CD4-positive, alpha-beta T cell treated with Interferon gamma for 1 hour (primary cell): ENCODE data around the gene PRR3.

ENCODE experiments used
- DNase-seq: peaks from one replicate; pipeline ENCODE4 v3.0.0-alpha.2; 2020

The PRR3 gene

DNA sequence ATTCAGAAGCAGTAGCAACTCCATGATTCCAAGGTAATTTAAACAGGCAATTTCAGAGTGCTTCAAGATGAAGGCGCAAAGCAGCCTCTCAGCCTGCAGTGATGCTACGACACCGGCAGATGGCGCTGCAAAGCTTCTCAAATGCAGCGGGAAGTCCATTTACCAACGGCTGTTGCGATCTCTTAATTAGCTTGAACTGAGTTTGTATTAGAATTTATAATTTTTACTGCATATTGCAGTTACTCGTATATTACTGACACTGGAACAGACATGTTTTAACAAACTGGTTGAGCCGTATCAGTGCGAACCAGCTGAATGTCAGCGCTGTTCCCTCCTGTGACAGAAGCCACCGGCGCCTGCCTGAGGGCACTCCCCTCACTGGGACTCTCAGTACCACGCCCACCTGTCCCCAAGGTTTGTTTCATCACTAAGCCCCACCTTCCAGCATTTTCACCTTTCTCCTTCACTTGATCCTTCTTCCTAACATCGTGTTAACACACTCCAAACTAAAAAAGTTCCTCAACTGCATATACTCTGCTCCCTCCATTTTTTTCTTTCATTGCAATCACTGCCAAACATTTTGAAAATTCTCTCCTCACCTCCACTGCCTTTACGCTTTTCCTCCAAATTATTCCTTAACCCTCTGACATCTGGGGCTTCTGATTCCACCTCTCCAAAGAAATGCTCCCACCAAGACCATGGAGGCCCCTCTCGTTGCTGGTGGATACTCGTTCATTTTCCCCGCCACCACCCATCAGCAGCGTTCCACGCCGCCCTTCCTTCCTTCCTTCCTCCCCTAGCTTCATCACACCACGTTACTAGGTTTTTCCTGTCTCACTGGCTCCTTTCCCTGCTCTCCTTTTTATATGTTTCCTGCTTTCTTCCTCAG lies 15.3 kb upstream of the PRR3 start:
- DNase-seq: peak; percentile 80

DNA sequence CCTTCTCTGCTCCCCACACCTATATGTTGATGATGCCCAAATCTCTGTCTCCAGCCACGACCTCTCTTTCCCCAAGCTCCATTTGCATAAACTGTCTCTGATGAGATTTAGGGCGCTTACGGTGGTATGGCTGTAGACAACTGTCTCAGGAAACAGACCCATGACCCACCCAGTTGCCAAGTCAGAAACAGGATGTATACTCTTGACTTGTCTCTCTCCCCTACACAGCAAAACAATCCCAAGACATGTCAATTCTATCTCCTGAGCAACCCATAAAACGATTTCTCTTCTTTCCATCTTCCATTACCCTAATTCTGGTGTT lies 14.7 kb upstream of the PRR3 start:
- DNase-seq: peak; percentile 51

DNA sequence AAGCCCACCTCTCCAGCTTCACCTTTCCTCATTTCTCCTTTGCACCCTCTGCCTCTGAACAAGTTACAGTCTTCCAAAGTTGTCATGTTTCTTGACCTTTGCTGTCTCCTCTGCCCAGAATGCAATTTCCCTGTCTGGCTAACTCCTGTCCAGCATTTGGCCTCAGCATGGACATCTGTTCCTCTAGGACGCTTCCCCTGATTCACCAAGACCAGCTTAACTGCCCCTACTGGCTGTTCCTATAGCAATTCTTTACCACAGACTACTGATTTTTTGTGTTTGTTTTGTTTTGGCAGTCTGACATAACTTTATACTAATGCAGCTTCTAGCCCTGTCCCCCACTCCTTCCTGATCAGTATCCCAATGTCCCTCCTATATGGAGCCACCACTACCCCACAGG lies 14.2 kb upstream of the PRR3 start:
- no peak for DNase-seq

DNA sequence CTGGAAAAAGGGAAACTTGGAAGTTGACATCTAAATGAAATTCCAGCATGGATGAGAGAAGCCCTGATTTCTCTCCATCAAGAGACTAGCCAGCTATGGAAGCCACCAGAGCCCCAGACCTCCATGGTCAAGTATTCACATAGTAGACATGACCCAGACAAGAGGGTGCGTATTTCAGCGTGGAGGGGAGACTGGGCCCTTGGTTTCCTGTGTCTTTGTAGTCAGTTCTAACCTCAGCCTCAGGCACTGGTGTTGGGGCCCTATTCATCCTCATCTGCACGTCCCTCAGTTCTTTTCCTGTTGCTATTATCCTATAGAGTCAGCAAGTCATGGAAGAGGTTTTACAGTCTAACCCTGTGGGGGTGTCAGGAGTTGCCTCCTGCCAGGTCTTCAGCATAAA lies 13.3 kb upstream of the PRR3 start:
- peak; percentile 19 for DNase-seq

DNA sequence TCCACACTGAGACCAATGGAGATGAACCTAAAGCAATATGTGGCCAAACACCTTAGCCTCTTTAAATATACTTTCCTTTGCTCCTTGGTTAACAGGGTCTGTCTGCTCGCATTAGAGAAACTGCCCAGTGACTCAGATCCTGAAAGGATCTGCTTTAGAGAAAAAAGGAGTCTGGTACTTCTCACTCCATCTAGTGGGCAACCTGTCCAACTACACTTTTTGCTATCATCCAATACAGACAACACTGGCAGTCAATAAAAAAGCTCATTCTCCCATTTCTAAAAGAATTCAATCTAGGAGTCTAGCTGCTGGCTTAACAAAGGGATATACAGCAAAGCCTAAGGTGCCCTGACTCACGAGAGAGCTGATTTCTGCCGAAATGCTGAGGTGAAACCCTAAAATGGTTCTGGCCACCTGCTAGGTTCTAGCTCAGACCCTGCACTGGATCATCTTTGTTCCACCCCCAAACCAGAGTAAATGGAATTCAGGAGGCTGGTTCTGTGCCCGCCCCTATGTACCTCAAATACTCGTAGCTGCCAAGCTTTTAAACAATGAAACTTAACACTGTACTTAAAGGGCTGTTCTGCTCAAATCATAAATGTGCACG lies 12.3 kb upstream of the PRR3 start:
- DNase-seq: no peak

DNA sequence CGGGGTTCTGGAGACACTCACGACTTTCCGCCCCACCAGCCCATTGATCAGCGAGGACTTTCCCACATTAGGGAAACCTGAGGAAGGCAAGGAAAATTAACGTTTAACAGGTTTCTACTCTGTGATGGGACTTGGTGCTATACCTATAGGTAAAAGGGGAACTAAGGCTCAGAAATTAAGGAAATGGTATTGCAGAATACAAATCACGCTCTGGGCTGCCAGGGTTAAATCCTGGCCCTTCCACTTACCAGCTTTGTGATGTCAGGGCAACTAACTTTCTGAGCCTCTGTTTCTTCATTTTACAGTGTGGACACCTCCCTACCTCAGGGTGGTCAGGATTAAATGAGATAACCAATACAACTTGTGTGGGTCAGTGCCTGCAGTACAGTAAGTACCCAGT lies 9.6 kb upstream of the PRR3 start:
- no peak for DNase-seq

DNA sequence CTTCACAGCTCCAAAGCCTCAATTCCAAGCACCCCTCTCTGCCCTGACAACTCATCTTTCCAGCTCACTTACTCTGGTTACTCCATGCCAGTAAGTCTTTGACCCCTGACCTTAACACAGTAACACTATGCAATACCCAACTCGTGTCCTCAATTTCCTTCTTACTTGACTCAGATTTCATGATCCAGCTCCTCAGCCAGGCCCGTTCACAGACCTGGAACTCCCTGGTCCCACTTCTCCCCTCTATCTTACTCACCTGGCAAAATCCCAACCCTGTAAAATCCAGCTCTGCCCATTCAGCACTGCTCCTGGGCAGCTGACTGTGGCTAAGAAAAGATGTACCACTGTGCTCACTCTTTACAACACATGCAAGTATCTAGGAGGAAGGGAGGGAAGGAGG lies 8.7 kb upstream of the PRR3 start:
- DNase-seq: no peak

DNA sequence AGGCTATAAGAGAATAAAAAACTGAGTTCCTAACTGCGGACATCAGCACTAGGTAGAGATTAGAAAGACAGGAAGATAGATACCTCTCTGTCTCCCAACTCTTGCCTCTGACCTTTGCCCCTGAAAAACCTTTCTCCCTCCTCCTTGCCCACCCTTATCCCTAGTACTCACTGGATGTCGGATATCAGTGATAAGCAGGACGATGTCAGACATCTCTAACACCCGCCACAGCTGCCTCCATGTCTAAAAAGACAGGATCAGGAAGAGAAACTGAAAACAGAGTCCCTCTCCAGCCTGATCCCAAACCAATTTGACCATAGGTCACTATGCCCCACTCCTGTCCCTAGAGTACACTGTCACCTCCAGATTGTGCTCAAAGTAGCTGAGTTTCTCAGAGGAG lies 2.7 kb upstream of the PRR3 start:
- DNase-seq: no peak

DNA sequence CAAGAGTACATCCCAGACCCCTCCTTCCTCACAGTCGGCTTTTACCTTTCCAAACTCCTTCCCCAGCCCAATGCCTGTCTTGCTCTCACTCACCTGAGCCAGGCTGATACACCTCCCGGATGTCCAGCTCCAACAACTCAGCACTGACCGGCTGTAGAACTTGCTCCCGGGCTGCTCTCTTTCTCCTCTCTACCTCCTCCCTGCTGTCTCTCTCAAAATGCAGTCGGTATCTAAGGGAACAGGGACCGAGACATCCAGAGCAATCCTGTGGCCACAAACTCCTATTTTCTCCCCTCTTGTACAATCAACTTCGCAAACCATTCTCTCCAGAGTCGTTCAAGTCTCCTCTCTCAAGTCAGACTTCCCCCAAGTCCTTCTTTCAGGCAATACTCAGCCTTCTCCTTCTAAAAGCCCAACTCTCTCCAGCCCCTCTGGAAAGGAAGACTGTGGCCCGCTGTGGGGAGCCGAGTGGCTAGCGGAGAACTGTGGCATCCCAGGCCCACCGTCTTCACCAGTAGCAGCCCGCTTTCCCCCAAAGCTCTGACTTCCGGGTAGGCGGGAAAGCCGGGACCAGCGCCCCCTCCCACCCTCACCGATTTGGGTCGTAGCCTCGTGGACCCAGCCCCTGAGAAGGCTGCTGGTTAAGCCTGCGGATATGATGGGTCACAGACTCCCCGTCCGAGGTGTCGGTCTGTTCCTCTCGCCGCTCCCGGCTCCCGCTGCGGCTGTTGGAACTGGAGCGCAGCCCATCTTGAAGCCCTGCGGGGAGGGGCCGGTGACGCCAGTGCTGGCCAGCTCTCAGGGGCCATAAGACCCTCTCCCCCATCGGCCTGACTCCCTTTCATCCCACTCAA lies 1.9 kb upstream of the PRR3 start:
- no peak for DNase-seq

DNA sequence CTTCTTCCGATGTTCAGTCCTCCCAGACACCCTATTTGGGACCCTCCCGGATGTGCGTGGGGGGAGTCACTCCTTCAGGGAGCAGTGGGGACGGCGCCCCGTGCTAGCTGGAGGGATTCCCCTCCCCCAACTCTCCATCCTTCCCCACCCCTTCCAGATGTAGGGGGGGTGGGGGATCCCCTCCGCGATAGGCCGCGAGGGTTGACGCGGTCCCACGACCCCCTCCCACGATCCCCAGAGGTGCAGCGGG lies 1.4 kb upstream of the PRR3 start:
- no peak for DNase-seq

DNA sequence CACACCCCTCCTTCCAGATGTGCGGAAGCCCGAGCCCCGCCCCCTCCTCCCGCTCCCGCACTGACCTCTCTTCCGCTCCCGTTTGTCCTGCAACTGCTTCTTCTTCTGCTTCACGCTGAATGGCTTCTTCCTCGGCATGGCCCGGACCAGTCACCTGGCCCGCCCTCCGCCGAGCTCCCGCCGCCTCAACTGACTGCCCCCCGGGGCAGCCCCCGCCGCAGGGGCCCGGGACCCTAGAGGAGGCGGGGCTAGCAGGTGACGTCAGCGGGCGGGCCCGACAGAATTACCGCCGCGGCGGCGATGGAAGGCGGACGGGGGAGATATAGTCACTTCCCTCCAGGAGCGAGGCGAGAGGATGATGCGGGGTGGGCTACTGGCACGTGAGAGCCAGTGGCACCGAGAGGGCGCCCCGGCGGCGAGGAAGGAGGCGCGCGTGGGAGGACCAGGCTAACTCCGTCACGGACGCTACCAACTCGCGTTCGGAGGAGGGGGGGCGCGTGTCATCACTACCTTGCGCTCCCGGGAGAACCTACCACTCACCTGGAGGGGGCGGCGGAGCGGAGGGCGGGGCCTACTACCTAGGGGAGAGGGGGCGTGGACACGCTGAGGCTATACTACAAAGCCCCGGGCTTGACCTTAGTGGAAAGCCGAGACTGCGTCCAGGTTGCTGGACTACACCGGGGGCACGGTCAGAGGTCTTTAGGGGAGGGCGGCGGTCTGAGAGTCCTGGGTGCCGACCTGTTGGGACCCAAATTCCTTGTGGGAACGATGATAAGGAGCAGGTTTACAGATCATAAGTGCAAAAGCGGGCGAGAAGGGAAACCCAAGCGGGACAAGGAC lies 809 bp upstream of the PRR3 start, which contains the start of gene GNL1:
Gene GNL1, minus strand, starts transcription at position 424 of the 840 bp plus-strand sequence. Its CDS starts 286 bp downstream, at position 138.
- peak; percentile 97 for DNase-seq

DNA sequence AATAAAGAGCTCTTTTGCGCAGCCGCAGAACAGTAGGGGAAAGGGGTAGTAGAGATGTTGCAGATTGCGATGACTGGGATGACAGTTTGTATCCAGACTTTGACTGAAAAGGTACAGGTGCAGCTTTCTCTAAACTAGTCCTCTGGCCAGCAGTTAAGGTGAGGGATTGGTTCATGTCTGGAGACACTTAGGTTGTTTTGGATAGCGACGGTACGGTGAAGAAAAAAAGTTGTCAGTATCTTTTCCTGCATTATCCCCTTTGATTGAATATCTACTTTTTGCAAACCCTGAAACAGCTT lies 537 bp downstream of the PRR3 start:
- no peak for DNase-seq

DNA sequence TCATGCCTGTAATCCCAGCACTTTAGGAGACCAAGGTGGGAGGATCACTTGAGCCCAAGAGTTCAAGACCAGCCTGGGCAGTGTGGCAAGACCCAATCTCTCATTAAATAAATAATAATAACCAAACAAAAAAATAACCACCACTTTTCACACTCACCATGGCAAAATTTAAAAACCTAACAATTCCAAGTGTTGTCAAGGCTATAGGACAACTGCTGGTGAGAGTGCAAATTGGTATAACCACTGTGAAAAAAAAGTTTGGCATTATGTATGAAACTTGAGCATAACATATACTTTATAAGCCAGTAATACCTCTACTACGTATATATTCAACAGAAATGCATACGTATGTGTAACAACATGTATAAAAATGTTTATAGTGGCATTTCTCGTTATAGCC lies 3.8 kb downstream of the PRR3 start:
- no peak for DNase-seq

DNA sequence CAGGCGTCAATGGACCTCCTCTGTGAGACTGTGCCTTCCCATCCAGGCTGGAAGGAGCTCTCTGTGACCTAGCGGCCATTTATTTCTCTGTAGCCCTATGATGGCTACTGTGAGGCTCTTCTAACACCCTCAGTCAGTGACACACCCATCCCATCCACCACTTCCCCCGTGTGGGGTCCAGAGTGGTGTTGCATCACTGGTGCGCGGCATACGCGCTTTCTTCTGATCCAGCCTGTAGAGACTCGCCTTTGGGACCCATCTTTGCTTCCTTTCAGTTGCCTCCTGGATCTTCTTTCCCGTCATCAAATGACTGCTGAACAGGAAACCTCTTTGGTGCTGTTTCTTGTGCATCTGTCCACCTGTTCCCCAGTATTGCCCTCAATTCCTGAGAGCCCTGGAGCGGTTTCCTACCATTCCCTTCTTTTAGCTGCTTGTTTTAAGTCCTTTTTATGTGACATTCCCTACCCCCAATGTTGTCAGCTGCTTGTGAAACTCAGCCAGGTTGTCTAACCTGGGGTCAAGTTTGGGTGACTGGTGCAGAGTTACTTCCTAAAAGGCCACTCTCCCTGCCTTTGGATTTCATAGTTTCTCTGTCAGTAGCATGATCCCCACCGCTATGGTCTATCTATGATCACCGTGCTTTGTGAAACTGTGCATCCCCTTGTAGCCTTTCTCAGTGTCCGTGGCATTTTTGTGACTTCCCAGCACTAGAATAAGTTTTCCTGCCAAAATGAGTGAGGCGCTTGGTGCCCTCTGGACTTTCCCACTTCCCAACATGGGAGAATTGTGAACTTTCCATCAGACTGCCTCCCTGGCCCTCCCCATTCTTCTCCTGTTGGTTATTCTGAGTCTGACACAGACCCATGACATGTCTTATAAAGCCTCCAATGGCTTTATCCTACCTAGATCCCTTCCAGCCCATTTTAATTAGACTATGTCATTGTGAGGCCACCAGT lies 5.7 kb downstream of the PRR3 start:
- no peak for DNase-seq

DNA sequence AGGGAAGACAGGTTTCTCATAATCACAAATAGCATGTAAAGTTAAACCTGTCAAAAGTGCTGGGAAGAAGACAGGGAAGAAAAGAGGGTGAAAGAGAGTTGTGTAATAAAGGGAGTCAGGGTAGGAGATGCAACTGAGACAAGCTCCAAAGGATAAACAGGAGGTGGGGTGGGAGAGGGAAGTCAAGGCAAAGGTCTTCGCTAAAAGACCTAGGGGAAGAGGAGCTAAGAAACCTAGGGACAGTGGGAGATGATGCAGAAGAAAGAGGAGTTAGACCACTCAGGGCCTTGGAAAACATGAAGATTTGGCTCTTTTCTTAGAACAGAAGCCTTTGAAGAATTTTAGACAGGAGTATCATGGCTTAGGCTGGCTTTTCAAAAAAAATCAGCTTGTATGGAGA lies 7.0 kb downstream of the PRR3 start:
- no peak for DNase-seq

DNA sequence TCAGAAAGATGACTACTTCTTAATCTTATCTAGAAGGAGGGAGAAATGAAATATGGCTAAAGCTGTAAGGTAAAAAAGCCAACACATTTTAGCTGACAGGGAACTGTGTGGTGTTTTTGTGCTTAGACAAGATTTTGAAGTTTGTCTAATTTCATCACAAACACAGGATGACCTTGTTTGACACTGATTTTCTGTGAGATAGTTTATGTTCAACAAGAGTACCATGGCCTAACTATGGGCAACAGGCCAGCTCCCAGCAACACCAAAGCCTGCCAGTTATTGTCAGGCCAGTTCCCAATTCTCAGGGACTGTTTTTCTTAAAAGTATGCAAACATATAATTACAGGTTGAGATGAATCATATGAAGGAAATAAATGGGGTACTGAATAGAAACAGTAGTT lies 8.7 kb downstream of the PRR3 start:
- no peak for DNase-seq

DNA sequence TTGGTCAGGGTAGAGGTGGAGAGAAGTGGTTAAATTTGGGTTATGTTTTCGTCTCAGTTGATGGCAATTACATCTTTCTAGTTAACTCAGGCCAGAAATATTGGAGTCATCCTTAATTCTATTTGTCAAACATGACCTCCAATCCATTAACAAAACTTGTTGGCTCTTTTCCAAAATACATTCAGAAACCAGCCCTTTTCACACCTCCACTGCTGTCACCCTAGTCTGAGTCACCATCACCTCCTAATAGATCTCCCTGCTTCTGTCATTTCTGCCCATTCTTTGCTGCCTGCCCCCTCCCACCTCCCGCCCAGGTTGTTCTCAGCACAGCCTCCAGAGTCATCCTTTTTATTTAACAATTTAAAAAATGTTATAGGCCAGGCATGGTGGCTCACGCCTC lies 11.2 kb downstream of the PRR3 start:
- no peak for DNase-seq

DNA sequence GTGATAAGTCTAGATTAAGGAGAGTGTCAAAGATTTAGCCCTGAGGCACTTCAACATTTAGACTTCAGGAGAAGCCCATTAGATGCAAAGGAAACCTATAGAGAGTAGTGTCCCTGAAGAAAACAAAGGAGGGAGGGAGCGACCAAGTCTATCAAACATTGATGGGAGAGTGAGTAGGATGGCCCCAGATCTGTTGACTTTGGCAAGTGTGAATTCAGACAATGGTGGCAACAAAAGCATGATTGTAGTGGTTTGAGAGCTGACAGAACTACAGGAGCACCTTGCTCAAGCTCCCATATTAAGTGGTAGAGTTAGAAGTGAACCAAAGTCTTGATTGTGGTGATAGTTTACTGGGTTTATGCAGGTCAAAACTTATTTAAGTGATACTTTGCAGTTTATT lies 13.2 kb downstream of the PRR3 start:
- no peak for DNase-seq

DNA sequence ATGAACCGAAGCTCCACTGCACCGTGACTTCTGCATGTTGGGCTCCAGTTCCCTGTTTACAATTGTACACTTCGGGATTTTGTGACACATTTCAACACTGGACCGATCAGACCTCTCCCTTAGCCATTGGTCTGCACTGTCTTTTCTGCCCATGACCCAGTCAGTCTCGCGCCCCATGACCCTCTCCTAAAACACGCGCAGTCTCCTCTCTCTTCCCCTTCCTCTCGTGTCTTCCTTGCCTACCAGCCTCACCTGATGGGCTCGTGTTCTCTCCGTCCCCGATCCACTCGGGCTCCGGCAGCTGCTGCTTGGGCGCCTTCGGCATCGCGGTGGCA lies 13.6 kb downstream of the PRR3 start:
- no peak for DNase-seq

DNA sequence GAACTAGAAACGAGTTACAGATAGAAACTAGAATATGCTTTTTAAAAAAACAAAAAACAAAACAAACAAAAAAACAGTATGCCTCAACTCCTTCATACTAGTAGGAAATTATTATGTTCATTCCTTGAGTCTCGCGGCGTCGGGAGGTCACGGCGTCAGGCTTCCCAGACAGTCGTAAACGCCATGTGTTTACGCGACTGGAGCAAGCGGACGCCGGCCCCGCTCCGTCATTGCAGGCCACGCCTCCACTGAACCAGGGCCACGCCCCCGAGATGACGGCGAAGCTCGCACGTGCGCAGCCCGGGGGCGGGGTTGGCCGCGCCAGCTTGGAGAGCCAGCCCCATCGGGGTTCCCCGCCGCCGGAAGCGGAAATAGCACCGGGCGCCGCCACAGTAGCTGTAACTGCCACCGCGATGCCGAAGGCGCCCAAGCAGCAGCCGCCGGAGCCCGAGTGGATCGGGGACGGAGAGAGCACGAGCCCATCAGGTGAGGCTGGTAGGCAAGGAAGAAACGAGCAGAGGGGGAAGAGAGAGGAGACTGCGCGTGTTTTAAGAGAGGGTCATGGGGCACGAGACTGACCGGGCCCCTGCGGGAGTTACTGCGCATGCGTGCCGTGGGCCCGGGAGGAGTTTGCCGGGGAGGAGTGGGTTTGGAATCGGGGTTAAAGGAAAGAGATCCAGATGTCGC lies 14.1 kb downstream of the PRR3 start, which contains the start of gene ABCF1:
Gene ABCF1, plus strand, starts transcription at position 368 of the 687 bp plus-strand sequence. Its CDS starts 46 bp downstream, at position 414.
- DNase-seq: peak; percentile 98

DNA sequence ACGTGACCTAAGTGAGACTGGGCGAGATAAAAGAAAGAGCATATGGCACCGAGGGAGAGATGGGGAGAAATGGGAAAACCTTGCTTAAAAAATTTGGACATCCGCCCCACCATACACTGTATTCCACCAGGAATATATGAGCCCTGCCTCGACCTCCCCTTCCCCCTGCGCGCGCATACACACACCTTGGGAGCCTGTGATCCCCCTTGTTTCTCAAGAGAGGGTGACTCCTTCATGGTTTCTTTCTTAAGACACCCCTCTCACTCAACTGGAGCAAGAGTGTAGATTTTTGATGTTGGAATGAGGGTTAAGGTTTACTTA lies 14.6 kb downstream of the PRR3 start:
- DNase-seq: no peak

DNA sequence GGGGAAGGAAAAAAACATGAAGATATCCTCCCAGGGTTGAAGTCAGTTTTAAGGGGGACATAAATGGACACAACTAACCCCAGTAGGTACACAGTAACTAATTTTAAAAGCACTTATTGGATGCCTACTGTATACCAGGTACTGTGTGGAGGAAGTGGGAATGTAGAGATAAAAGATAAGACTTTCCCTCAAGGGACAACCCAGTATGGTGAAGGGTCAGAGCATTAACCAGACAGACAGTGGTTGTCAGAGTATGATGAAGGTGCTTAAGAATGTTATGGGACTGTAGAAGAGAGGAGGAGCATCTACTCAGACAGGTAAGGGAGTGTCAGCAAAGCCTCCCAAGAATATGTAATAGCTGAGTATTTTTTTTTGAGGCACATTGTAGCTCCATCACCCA lies 15.1 kb downstream of the PRR3 start:
- no peak for DNase-seq
